Measurements from ENCODE around the gene C22orf15.

GRCh38 chr22:23780146-23780748 is 17.5 kb downstream of the C22orf15 start:
- TF ChIP-seq TCF12 (IDR thresholded peaks at IDR 0.05; ENCODE audit: low read depth) (no peak), TEAD4 (IDR thresholded peaks at IDR 0.05) (no peak), REST (IDR thresholded peaks at IDR 0.05; ENCODE audit: low read depth) (no peak), YY1 (IDR thresholded peaks at IDR 0.05; ENCODE audit: low read depth) (no peak), FOXM1 (IDR thresholded peaks at IDR 0.05; ENCODE audit: borderline replicate concordance, low read depth) (no peak), NFIC (IDR thresholded peaks at IDR 0.05) (no peak), MAX (IDR thresholded peaks at IDR 0.05) (no peak), CEBPB (IDR thresholded peaks at IDR 0.05) (no peak), ZBTB7A (IDR thresholded peaks at IDR 0.05; ENCODE audit: low read depth) (no peak)
